ENCODE results near the gene EBI3. TPM values are rescaled to one million over a fixed set of nuclear protein-coding genes. Genes with fewer than 3 reads are reported as not detected.
"Not testable (repeated sequence)": the region's sequence is repeated elsewhere in the genome, so short reads cannot be mapped to it uniquely, and the experiment has no call there.

The EBI3 gene
- total RNA-seq, 1 experiment from 2014 or later, result 1.2 TPM

DNA sequence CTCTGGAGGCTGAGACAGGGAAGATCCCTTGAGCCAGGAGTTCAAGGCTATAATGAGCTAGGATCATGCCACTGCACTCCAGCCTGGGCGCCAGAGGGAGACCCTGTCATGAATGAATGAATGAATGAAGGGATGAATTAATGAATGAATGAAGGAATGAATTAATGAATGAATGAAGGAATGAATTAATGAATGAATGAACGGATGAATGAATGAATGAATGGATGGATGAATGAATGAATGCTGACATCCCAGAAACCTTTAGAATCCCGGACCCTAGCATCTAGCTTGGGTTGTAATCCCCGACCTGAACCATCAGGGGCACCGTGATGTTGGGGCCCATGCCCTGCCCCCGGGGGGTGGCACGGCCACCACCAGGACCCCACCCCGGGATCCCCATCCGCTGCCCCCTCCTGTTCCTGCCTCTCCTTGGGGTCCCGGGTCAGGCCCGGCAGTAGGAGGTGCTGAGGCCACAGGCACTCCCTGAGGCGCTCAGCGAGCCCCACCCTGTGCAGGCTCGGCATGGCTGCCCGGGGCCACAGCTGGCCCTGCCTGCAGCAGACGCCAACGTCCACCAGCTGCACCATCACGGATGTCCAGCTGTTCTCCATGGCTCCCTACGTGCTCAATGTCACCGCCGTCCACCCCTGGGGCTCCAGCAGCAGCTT is 3.4 kb downstream of the EBI3 start:
- TF ChIP-seq, protein P1, sequence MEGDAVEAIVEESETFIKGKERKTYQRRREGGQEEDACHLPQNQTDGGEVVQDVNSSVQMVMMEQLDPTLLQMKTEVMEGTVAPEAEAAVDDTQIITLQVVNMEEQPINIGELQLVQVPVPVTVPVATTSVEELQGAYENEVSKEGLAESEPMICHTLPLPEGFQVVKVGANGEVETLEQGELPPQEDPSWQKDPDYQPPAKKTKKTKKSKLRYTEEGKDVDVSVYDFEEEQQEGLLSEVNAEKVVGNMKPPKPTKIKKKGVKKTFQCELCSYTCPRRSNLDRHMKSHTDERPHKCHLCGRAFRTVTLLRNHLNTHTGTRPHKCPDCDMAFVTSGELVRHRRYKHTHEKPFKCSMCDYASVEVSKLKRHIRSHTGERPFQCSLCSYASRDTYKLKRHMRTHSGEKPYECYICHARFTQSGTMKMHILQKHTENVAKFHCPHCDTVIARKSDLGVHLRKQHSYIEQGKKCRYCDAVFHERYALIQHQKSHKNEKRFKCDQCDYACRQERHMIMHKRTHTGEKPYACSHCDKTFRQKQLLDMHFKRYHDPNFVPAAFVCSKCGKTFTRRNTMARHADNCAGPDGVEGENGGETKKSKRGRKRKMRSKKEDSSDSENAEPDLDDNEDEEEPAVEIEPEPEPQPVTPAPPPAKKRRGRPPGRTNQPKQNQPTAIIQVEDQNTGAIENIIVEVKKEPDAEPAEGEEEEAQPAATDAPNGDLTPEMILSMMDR (IDR thresholded peaks at IDR 0.05; ENCODE audit: unreplicated experiment), result no peak
- no peaks in the 10 kb centered on the region for H3K27me3 Mint-ChIP-seq (ENCODE audit: unreplicated experiment)
- intact Hi-C loops (cut with micrococcal nuclease; ENCODE audit: unreplicated experiment), result no loop called here
- no peaks in the 10 kb centered on the region for H3K9me3 Mint-ChIP-seq (ENCODE audit: low read depth, unreplicated experiment)
- no peaks in the 10 kb centered on the region for H3K36me3 Mint-ChIP-seq (ENCODE audit: insufficient read depth, unreplicated experiment)
- peak overlapping the region; percentile 39 for H3K4me3 Mint-ChIP-seq (ENCODE audit: low read depth, unreplicated experiment)
- no peak for DNase-seq
- CTCF ChIA-PET, result interaction anchor here (0.5 to 1.0 kb wide), 4 partner anchors 10 to 76 kb away, joined by 3 to 5 read pairs (median 5); no protein-coding TSS in a partner anchor
- no peaks in the 10 kb centered on the region for H3K4me1 Mint-ChIP-seq (ENCODE audit: low read depth, unreplicated experiment)
- H3K27ac Mint-ChIP-seq (ENCODE audit: unreplicated experiment), result no peak overlapping the region
- BruUV-seq (replicated peaks), result no TSS peak

DNA sequence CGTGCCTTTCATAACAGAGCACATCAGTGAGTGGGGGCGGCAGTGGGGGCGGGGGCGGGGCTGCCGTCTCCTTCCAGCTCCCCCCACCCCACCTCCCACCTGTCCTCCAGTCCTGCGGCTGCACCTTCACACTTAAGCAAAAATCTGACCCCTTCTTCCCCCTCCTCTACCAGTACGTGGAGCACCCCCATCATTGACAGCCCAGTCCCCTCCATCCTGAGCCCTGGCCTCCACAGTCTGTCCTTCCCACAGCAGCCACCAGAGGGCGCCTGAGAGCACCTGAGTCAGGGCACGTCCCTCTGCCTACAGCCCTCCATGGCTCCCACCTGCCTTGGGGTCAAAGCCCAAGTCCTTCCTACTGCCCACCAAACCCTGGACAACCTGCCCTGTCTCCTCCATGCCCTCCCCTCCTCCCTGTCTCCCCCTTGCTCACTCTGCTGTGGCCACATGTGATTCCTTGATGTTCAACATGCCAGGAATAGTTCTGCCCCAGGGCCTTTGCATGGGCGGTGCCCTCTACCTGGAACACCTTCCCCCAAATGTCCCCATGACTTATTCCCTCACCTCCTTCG is 4.0 kb downstream of the EBI3 start:
- peak; percentile 69 for DNase-seq
- CTCF ChIA-PET, result interaction anchor here (0.5 to 1.0 kb wide), 4 partner anchors 10 to 77 kb away, joined by 3 to 5 read pairs (median 5); no protein-coding TSS in a partner anchor
- no TSS peak for BruUV-seq (replicated peaks)

DNA sequence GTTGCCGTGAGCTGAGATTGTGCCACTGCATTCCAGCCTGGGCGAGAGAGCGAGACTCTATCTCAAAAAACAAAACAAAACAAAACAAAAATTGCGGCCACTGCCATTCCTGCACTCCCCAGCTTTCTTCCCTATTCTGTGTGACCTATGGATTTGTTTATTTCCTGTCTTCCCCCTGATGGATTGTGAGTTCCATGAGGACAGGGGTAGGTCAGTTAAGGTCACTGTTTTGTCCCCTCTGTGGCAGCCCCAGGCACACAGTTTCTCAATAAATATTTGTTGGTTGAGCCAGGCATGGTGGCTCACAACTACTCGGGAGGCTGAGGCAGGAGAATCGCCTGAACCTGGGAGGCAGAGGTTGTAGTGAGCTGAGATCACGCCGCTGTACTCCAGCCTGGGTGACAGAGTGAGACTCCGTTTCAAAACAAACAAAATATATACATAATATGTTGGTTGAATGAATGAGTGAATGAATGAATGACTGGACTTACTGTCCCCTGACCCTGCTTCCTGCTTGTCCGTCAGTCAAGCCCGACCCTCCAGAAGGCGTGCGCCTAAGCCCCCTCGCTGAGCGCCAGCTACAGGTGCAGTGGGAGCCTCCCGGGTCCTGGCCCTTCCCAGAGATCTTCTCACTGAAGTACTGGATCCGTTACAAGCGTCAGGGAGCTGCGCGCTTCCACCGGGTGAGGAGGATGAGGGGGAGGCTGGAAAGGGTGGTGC is 5.0 kb downstream of the EBI3 start:
- Mint-ChIP-seq H3K36me3 (ENCODE audit: insufficient read depth, unreplicated experiment) (no peaks in the 10 kb centered on the region), H3K27me3 (ENCODE audit: unreplicated experiment) (no peaks in the 10 kb centered on the region), H3K9me3 (ENCODE audit: low read depth, unreplicated experiment) (no peaks in the 10 kb centered on the region), H3K4me1 (ENCODE audit: low read depth, unreplicated experiment) (no peaks in the 10 kb centered on the region), H3K4me3 (ENCODE audit: low read depth, unreplicated experiment) (no peak overlapping the region), H3K27ac (ENCODE audit: unreplicated experiment) (no peak overlapping the region)
- TF ChIP-seq, protein P1 (IDR thresholded peaks at IDR 0.05; ENCODE audit: unreplicated experiment), result no peak
- DNase-seq, result no peak
- no TSS peak for BruUV-seq (replicated peaks)
- intact Hi-C loops (cut with micrococcal nuclease; ENCODE audit: unreplicated experiment), result no loop called here
- CTCF ChIA-PET, result no interaction called here

More for the DNA sequence above, 4.0 kb downstream of the EBI3 start:
- H3K4me3 Mint-ChIP-seq (ENCODE audit: low read depth, unreplicated experiment), result peak overlapping the region; percentile 39
- no peaks in the 10 kb centered on the region for H3K9me3 Mint-ChIP-seq (ENCODE audit: low read depth, unreplicated experiment)
- H3K36me3 Mint-ChIP-seq (ENCODE audit: insufficient read depth, unreplicated experiment), result no peaks in the 10 kb centered on the region
- TF ChIP-seq, protein P1 (IDR thresholded peaks at IDR 0.05; ENCODE audit: unreplicated experiment), result peak; percentile 59
- H3K27ac Mint-ChIP-seq (ENCODE audit: unreplicated experiment), result no peak overlapping the region
- no peaks in the 10 kb centered on the region for H3K4me1 Mint-ChIP-seq (ENCODE audit: low read depth, unreplicated experiment)
- no peaks in the 10 kb centered on the region for H3K27me3 Mint-ChIP-seq (ENCODE audit: unreplicated experiment)
- intact Hi-C loops (cut with micrococcal nuclease; ENCODE audit: unreplicated experiment), result no loop called here

DNA sequence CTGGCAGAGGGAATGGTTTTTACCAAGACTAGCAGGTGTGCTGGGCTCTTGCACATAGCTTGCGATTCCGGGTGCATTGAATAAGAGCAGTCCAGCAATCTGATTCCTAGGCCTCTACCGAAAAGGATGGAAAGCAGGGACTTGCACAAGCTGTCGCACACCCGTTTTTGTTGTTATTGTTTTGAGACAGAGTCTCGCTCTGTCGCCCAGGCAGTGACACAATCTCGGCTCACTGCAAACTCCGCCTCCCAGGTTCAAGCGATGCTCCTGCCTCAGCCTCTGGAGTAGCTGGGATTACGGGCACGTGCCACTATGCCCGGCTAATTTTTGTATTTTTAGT is 5.5 kb downstream of the EBI3 start:
- no peaks in the 10 kb centered on the region for H3K9me3 Mint-ChIP-seq (ENCODE audit: low read depth, unreplicated experiment)
- intact Hi-C loops (cut with micrococcal nuclease; ENCODE audit: unreplicated experiment), result no loop called here
- H3K27ac Mint-ChIP-seq (ENCODE audit: unreplicated experiment), result no peak overlapping the region
- H3K4me1 Mint-ChIP-seq (ENCODE audit: low read depth, unreplicated experiment), result no peaks in the 10 kb centered on the region
- CTCF ChIA-PET, result no interaction called here
- no peak overlapping the region for H3K4me3 Mint-ChIP-seq (ENCODE audit: low read depth, unreplicated experiment)
- no peak for DNase-seq
- TF ChIP-seq, protein P1 (IDR thresholded peaks at IDR 0.05; ENCODE audit: unreplicated experiment), result no peak
- H3K36me3 Mint-ChIP-seq (ENCODE audit: insufficient read depth, unreplicated experiment), result no peaks in the 10 kb centered on the region
- no TSS peak for BruUV-seq (replicated peaks)
- no peaks in the 10 kb centered on the region for H3K27me3 Mint-ChIP-seq (ENCODE audit: unreplicated experiment)

DNA sequence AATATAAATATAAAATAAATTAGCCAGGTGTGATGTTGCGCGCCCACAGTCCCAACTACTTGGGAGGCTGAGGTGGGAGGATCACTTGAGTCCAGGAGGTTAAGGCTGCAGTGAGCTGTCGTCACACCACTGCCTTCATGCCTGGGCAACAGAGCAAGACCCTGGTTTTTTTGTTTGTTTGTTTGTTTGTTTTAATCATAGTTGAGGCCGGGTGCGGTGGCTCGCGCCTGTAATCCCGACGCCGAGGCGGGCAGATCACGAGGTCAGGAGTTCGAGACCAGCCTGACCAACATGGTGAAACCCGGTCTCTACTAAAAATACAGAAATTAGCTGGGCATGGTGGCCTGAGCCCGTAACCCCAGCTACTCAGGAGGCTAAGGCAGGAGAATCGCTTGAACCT is 8.2 kb downstream of the EBI3 start:
- not testable (repeated sequence) for BruUV-seq (replicated peaks)

More for the DNA sequence above, 8.2 kb downstream of the EBI3 start:
- CTCF ChIA-PET; H3K36me3 Mint-ChIP-seq (ENCODE audit: insufficient read depth, unreplicated experiment); DNase-seq; H3K4me3 Mint-ChIP-seq (ENCODE audit: low read depth, unreplicated experiment); H3K4me1 Mint-ChIP-seq (ENCODE audit: low read depth, unreplicated experiment); intact Hi-C loops (cut with micrococcal nuclease; ENCODE audit: unreplicated experiment); H3K27me3 Mint-ChIP-seq (ENCODE audit: unreplicated experiment); H3K27ac Mint-ChIP-seq (ENCODE audit: unreplicated experiment); H3K9me3 Mint-ChIP-seq (ENCODE audit: low read depth, unreplicated experiment): not testable (repeated sequence)
